Brain microvascular endothelial cell (primary cell): ENCODE results near the gene NHSL1.

ENCODE experiments used
- DNase-seq: peaks from one replicate; pipeline ENCODE4 v3.0.0-alpha.2; 2020
- H3K27ac ChIP-seq: fragments of 250-450 bp; sonication (Bioruptor Pico); 2 replicates; pipeline ENCODE4 v1.5.1; 2020; ENCODE audit warnings: mild to moderate bottlenecking, moderate library complexity
- H3K27me3 ChIP-seq: fragments of 250-450 bp; sonication (Bioruptor Pico); replicated peaks from 2 replicates; pipeline ENCODE4 v1.5.1; 2020; ENCODE audit warnings: mild to moderate bottlenecking
- H3K36me3 ChIP-seq: fragments of 250-450 bp; sonication (Bioruptor Pico); replicated peaks from 2 replicates; pipeline ENCODE4 v1.5.1; 2020; ENCODE audit warnings: mild to moderate bottlenecking
- H3K4me3 ChIP-seq: 2 replicates; pipeline ENCODE4 v1.5.1; 2011; ENCODE audit warnings: low read depth, mild to moderate bottlenecking, control low read depth, low read length, moderate library complexity
- CTCF ChIP-seq: IDR thresholded peaks from 2 replicates; pipeline ENCODE4 v1.5.1; 2011; ENCODE audit warnings: low read depth, mild to moderate bottlenecking, moderate library complexity, low read length, control low read depth, inconsistent platforms; ENCODE audit errors: missing control alignments
- in situ Hi-C: cut with HindIII; loops from 2 replicates; pipeline ENCODE4 v1.10.0; 2017; ENCODE audit warnings: low sequenced_read_pairs, low pct_ligation_motif_present

Gene NHSL1

GRCh38 chr6:138443979-138444378 lies 55.3 kb downstream of the NHSL1 start:
- Histone ChIP-seq H3K4me3 (no peak overlapping the region), H3K36me3 (peaks cover 9% of the 10 kb centered on the region), H3K27ac (no peak overlapping the region), H3K27me3 (no peaks in the 10 kb centered on the region)
- DNase-seq, result no peak
- in situ Hi-C loops, result no loop called here
- TF ChIP-seq CTCF, result no peak

DNA sequence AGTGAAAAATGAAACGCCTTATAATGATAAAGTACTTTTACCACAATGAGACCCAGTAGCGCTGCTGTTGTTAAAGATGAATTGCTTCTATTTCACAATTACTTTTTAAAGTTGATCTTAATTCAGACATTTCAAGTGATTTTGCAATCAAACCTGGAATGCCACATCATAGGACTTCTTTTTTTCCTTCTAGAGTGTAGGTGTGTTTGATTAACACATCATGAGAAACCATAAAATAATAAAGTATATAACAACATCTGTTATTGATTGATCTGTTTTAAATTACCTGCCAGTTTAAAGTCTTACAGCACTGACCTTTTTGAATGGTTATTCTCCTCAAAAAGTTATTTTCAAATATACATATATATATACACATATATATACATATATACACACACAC lies 56.6 kb downstream of the NHSL1 start:
- H3K27ac ChIP-seq, result no peak overlapping the region
- TF ChIP-seq CTCF, result no peak
- H3K36me3 ChIP-seq, result peaks cover 10% of the 10 kb centered on the region
- H3K27me3 ChIP-seq, result no peaks in the 10 kb centered on the region
- no peak overlapping the region for H3K4me3 ChIP-seq
- in situ Hi-C loops, result no loop called here
- no peak for DNase-seq

DNA sequence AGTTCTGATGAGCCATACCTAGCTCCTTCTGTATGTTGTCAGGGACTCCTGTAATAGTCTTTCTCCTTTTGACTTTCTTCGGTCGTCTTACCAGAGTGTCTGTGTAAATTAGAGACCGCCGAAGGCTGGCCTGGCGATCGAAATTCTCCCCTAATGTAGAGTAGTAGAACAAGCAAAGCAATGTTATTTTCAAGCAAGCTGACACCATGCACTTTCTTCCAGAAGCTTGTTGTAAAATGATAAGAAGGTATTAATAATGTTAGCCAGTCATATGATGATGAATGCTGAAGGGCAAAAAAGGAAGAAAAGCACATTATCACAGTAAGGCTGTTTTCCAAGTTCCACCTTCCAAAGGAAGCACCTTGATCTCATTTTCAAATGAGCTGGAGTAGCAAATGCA lies 57.3 kb downstream of the NHSL1 start:
- peaks cover 11% of the 10 kb centered on the region for H3K36me3 ChIP-seq
- no peak for TF ChIP-seq CTCF
- no peak overlapping the region for H3K27ac ChIP-seq
- H3K27me3 ChIP-seq, result no peaks in the 10 kb centered on the region
- no peak for DNase-seq
- H3K4me3 ChIP-seq, result no peak overlapping the region
- in situ Hi-C loops, result no loop called here

- peaks cover 11% of the 10 kb centered on the region for H3K36me3 ChIP-seq
- TF ChIP-seq CTCF, result no peak
- in situ Hi-C loops, result no loop called here
- DNase-seq, result no peak
- no peak overlapping the region for H3K4me3 ChIP-seq
- H3K27ac ChIP-seq, result no peak overlapping the region
- no peaks in the 10 kb centered on the region for H3K27me3 ChIP-seq
Measured at GRCh38 chr6:138440758-138441357, 58.4 kb downstream of the NHSL1 start.

GRCh38 chr6:138440296-138440695 lies 59.0 kb downstream of the NHSL1 start:
- DNase-seq, result no peak
- in situ Hi-C loops, result no loop called here
- Histone ChIP-seq H3K27ac (no peak overlapping the region), H3K27me3 (no peaks in the 10 kb centered on the region), H3K4me3 (no peak overlapping the region), H3K36me3 (peaks cover 11% of the 10 kb centered on the region)
- no peak for TF ChIP-seq CTCF

GRCh38 chr6:138439546-138439945 lies 59.7 kb downstream of the NHSL1 start:
- in situ Hi-C loops, result no loop called here
- peaks cover 11% of the 10 kb centered on the region for H3K36me3 ChIP-seq
- H3K4me3 ChIP-seq, result no peak overlapping the region
- no peak overlapping the region for H3K27ac ChIP-seq
- TF ChIP-seq CTCF, result no peak
- no peak for DNase-seq
- H3K27me3 ChIP-seq, result no peaks in the 10 kb centered on the region
